ENCODE results near the gene LRP8. TPM values are rescaled to one million over a fixed set of nuclear protein-coding genes. Genes with fewer than 3 reads are reported as not detected.

LRP8 gene
- polyA plus RNA-seq, 1 of the 3 experiments (the other 2 are of a cell fraction), result 19.9 TPM

DNA sequence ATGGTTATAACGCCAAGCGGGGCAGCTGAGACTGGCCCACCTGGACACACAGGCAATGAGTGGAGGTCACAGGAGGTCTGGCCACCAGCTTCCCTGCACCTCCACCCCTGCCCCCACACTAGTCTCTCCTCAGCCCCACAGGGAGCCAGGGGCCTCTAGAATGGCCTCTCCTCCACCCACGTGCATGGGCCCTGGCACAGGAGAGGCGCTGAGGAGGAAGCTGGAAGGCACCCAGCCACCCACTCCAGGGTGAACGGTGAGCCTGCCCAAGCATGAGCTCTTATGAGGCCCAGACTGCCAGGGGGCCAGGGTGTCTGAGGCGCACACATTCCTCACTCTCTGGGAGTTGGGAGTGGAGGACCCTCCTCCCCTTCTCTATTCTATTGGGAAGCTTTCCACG lies 22.2 kb downstream of the LRP8 start (continued):
- TF ChIP-seq, protein P1, sequence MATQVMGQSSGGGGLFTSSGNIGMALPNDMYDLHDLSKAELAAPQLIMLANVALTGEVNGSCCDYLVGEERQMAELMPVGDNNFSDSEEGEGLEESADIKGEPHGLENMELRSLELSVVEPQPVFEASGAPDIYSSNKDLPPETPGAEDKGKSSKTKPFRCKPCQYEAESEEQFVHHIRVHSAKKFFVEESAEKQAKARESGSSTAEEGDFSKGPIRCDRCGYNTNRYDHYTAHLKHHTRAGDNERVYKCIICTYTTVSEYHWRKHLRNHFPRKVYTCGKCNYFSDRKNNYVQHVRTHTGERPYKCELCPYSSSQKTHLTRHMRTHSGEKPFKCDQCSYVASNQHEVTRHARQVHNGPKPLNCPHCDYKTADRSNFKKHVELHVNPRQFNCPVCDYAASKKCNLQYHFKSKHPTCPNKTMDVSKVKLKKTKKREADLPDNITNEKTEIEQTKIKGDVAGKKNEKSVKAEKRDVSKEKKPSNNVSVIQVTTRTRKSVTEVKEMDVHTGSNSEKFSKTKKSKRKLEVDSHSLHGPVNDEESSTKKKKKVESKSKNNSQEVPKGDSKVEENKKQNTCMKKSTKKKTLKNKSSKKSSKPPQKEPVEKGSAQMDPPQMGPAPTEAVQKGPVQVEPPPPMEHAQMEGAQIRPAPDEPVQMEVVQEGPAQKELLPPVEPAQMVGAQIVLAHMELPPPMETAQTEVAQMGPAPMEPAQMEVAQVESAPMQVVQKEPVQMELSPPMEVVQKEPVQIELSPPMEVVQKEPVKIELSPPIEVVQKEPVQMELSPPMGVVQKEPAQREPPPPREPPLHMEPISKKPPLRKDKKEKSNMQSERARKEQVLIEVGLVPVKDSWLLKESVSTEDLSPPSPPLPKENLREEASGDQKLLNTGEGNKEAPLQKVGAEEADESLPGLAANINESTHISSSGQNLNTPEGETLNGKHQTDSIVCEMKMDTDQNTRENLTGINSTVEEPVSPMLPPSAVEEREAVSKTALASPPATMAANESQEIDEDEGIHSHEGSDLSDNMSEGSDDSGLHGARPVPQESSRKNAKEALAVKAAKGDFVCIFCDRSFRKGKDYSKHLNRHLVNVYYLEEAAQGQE (IDR thresholded peaks at IDR 0.05; ENCODE audit: low read depth, low read length), result no peak
- TF ChIP-seq, protein P2, sequence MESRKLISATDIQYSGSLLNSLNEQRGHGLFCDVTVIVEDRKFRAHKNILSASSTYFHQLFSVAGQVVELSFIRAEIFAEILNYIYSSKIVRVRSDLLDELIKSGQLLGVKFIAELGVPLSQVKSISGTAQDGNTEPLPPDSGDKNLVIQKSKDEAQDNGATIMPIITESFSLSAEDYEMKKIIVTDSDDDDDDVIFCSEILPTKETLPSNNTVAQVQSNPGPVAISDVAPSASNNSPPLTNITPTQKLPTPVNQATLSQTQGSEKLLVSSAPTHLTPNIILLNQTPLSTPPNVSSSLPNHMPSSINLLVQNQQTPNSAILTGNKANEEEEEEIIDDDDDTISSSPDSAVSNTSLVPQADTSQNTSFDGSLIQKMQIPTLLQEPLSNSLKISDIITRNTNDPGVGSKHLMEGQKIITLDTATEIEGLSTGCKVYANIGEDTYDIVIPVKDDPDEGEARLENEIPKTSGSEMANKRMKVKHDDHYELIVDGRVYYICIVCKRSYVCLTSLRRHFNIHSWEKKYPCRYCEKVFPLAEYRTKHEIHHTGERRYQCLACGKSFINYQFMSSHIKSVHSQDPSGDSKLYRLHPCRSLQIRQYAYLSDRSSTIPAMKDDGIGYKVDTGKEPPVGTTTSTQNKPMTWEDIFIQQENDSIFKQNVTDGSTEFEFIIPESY (IDR thresholded peaks at IDR 0.05; ENCODE audit: borderline replicate concordance, low read depth), result no peak
- TF ChIP-seq TCF12 (IDR thresholded peaks at IDR 0.05) (no peak), SMC3 (IDR thresholded peaks at IDR 0.05; ENCODE audit: low read depth, low read length) (no peak), ELF1 (IDR thresholded peaks at IDR 0.05) (no peak), FOSL2 (IDR thresholded peaks at IDR 0.05; ENCODE audit: borderline replicate concordance, low read depth) (no peak)

DNA sequence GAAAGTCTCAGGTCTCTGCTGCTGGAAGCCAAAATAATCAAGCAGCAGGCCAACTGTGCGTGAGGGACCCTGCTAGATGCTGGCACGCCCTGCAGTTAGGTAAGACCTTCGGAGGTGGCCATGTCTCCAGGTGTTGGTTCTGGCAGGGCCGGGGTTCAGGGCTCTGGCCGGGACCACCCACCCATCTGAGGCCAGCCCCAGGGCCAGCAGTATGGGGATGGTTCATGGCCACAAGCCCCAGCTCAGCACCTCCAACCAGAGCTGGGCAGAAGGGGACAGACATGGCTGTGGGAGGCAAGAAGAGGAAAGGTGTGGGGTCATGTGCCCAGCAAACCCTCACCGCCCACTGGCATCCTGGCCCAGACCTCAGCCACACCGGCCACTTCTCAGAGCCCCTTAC lies 23.3 kb downstream of the LRP8 start:
- H3K9me3 ChIP-seq, result no peaks in the 10 kb centered on the region
- whole genome bisulfite sequencing (ENCODE audit: low lambda C conversion rate), result 100% methylated on average over 2 of the region's 7 CpGs
- peak overlapping the region in 1 of 2 experiments; percentile 3; a peak in 1 of 4 replicates for H3K27ac ChIP-seq (ENCODE audit: low read depth in 2 of 2, low read length in 1 of 2)
- H4K20me1 ChIP-seq (ENCODE audit: insufficient read depth), result no peaks in the 10 kb centered on the region
- H3K36me3 ChIP-seq (replicated peaks in 1 of 2; ENCODE audit: control insufficient read depth in 1 of 2, insufficient read depth in 2 of 2, low read length in 1 of 2), result no peaks in the 10 kb centered on the region
- H3K4me2 ChIP-seq, result no peak overlapping the region
- TF ChIP-seq, protein P1 (IDR thresholded peaks at IDR 0.05; ENCODE audit: low read depth, low read length), result no peak
- TF ChIP-seq FOSL2 (IDR thresholded peaks at IDR 0.05; ENCODE audit: borderline replicate concordance, low read depth) (no peak), GATA2 (CRISPR knock-in tag; IDR thresholded peaks at IDR 0.05) (no peak), TAF1 (IDR thresholded peaks at IDR 0.05; ENCODE audit: borderline replicate concordance, low read depth, low read length) (no peak), MEF2A (IDR thresholded peaks at IDR 0.05; ENCODE audit: borderline replicate concordance, low read depth) (no peak), RXRA (IDR thresholded peaks at IDR 0.05; ENCODE audit: borderline replicate concordance, low read depth) (no peak), SIN3A (IDR thresholded peaks at IDR 0.05; ENCODE audit: borderline replicate concordance, low read depth, low read length) (no peak), SMC3 (IDR thresholded peaks at IDR 0.05; ENCODE audit: low read depth, low read length) (no peak), ELF1 (IDR thresholded peaks at IDR 0.05) (no peak)
- TF ChIP-seq, protein P3, sequence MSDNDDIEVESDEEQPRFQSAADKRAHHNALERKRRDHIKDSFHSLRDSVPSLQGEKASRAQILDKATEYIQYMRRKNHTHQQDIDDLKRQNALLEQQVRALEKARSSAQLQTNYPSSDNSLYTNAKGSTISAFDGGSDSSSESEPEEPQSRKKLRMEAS (IDR thresholded peaks at IDR 0.05; ENCODE audit: low read depth), result no peak
- TF ChIP-seq, protein P4, sequence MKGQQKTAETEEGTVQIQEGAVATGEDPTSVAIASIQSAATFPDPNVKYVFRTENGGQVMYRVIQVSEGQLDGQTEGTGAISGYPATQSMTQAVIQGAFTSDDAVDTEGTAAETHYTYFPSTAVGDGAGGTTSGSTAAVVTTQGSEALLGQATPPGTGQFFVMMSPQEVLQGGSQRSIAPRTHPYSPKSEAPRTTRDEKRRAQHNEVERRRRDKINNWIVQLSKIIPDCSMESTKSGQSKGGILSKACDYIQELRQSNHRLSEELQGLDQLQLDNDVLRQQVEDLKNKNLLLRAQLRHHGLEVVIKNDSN (IDR thresholded peaks at IDR 0.05; ENCODE audit: borderline replicate concordance, low read depth), result no peak
- TF ChIP-seq, protein P5, sequence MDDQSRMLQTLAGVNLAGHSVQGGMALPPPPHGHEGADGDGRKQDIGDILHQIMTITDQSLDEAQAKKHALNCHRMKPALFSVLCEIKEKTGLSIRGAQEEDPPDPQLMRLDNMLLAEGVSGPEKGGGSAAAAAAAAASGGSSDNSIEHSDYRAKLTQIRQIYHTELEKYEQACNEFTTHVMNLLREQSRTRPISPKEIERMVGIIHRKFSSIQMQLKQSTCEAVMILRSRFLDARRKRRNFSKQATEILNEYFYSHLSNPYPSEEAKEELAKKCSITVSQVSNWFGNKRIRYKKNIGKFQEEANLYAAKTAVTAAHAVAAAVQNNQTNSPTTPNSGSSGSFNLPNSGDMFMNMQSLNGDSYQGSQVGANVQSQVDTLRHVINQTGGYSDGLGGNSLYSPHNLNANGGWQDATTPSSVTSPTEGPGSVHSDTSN (IDR thresholded peaks at IDR 0.05), result no peak
- peaks cover 11 to 47% of the 10 kb centered on the region in 2 experiments; a peak in 3 of 4 replicates for H3K4me1 ChIP-seq (ENCODE audit: control insufficient read depth in 1 of 2, insufficient read depth in 2 of 2, low read depth in 1 of 2, low read length in 1 of 2)
- H3K4me3 ChIP-seq (ENCODE audit: low read depth in 2 of 2, low read length in 1 of 2), result no peak overlapping the region
- H3K27me3 ChIP-seq (ENCODE audit: insufficient read depth), result no peaks in the 10 kb centered on the region
- H3K9me2 ChIP-seq, result no peaks in the 10 kb centered on the region
- DNase-seq, result no peak
- H2AFZ ChIP-seq (ENCODE audit: low read depth), result no peak overlapping the region
- CTCF ChIA-PET, result interaction anchor here (1.0 to 3.3 kb wide), 4 partner anchors 12 to 89 kb away, joined by 3 to 7 read pairs (median 4); no protein-coding TSS in a partner anchor
- no peaks in the 10 kb centered on the region for H3F3A ChIP-seq (replicated peaks; ENCODE audit: insufficient read depth)
- no peak overlapping the region for H3K9ac ChIP-seq
- POLR2A ChIA-PET, result no interaction called here
- no peaks in the 10 kb centered on the region for H3K79me2 ChIP-seq (ENCODE audit: insufficient read depth)

All from SK-N-SH (cell line).